Stimulated activated CD8-positive, alpha-beta memory T cell treated with anti-CD3 and anti-CD28 coated beads, Interleukin-12 subunit alpha, Interleukin-12 subunit beta, amount 100 ng/mL, for 1 hour (primary cell): ENCODE results near the gene MBP.

Experiments
- DNase-seq: peaks from one replicate; pipeline ENCODE4 v3.0.0-alpha.2; 2020; ENCODE audit warnings: low read depth

Gene MBP

DNA sequence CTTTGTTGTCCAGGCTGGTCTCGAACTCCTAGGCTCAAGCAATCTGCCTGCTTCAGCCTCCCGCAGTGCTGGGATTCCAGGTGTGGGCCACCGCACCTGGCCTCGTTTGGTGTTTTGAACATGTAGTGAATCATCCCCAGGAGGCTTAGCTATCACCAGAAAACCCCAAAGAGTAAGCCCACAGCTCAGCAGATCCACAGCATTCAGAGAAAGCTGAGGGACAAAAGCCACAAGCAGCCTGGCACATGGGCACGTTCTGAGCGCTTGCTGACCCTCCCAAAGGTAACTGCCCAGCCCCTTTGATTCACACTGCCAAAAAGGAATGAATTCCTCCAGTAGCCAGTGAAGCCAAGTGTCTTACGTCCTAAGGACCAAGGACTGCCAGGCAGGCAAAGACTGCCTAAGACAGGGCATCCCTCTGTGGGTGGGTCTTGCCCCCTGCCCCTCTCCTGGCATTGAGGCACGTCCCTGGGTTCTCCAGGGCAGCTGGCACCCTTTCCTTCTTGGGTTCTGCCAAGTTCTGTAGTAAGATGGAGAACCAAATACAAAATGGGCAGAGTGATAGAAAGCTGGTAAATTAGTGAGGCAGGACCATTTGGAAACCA, 31.7 kb downstream of the MBP start:
- no peak for DNase-seq

DNA sequence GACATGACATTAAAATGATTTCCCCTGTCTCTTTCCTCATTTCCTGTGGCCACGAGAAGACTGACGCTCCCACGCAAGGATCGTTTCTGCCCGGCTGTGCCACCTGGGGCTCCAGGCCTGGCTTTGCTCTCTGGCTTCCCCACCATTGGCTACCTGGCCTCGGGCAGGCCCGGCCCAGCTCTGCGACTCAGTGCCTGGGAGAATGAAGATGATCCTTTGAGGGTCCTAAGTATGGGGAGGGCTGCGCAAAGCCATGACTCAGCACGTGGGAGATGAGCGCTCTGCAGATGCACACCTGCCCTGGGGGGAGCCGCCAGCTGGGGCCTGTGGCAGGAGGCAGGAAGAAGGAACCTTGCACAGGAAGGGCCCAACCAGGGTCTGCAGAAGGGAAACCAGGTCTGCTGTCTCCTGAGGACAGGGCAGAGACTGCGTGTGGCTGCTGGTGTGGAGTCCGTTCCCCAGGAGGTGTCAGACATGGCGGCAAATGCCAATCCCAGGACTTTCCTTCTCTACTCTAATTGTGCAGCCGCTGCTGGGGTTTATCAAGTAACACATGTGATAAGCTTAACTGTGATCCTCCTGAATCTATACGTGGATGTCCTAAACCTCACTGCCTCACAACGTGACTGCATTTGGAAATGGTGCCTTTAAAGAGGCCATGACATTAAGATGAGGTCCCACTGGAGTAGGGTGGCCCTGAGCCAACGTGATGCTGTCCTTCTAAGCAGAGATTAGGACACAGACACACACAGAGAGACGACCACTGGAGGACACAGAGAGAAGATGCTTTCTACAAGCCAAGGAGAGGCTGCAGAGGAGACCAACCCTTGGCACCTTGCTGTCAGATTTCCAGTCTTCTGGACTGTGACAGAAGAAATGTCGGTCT, 32.9 kb downstream of the MBP start:
- DNase-seq, result no peak

DNA sequence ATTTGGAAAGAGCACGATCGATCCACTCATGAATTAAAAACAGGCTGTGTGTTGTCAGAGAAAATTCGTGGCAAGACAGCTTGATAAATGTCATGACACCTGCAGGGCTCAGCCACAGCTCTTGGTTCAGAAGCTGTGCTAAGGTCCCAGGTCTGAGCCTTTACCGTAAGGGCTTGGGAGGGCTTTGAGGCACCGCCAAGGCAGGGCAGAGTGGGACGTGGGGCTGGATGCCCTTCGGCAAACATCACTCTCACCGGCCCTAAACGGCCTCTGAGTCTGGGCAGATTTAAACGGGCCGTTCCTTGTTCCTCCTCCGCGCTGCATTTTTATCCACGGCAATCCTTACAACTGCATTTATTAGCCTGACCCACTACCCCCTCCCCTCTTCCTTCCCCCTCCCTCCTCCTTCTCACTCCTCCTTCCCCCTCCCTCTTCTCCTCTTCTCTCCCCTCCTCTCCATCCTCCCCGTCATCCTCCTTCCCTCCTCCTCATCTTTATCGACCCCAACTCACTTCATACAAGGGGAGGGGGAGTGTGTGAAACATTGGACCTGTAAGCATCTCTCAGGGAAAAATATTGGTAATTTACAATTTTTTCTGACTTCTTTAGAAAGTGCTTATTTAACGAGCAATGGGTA, 33.9 kb downstream of the MBP start:
- no peak for DNase-seq

DNA sequence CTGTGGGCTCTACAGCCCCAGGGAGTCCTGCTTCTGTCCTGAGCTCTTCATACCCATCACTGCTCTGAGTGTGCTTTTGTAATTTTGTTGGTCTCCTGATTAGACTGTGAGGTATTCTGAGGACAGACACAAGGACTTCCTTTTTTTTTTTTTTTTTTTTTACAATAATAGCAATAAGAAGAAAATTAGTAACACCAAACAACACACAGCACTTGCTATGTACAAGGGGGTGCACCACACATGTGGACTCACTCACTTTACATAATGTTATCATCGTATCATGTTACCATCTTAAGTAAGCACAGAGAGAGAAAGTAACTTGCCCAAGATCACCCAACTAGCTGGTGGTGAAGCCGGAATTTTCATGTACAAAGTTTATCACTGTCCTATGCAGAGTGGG, 34.6 kb downstream of the MBP start:
- DNase-seq, result no peak

DNA sequence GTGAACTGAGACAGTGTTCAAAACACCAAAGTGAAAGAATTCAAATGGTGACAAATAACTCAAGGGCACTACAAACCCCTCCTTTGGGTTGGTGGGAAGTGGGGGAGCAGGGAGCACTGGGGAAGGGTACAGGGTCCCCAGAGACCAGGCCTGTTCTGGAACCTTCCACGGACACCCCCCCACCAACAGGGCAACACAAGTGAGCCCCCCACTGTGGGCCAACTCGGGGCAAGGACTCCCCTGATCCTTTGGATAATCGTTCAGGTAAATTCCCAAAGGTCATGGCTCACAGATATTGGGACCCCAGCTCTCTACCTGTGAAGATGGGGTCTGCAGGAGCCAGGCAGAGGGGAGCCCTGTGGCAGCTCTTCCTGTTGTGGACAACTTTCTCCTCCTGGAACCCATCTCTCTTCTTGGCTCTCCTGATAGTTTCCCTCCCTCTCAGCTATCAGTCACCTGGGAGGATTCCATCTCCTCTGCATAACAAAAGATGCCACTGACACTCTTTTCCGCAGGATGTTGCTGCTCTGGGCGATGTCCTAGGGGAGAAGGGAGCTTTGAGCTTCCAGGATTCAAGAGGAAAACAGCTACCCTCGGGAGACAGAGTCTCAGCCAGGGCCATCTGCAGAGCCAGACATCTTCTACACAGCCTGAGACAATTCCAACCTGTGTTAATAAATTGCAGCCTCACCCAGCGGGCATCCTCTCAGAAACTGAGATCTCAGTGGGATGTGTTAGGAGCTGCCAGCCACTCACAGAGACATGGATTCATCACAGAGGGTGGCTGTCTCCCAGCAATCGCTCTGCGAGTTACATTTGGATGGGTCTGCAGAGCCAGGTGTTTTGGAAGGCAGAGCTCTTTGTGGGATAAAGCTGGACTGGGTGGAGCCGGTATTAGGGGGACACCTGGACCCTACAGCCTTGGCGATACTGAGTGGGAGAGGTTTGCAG, 35.4 kb downstream of the MBP start:
- DNase-seq, result no peak

DNA sequence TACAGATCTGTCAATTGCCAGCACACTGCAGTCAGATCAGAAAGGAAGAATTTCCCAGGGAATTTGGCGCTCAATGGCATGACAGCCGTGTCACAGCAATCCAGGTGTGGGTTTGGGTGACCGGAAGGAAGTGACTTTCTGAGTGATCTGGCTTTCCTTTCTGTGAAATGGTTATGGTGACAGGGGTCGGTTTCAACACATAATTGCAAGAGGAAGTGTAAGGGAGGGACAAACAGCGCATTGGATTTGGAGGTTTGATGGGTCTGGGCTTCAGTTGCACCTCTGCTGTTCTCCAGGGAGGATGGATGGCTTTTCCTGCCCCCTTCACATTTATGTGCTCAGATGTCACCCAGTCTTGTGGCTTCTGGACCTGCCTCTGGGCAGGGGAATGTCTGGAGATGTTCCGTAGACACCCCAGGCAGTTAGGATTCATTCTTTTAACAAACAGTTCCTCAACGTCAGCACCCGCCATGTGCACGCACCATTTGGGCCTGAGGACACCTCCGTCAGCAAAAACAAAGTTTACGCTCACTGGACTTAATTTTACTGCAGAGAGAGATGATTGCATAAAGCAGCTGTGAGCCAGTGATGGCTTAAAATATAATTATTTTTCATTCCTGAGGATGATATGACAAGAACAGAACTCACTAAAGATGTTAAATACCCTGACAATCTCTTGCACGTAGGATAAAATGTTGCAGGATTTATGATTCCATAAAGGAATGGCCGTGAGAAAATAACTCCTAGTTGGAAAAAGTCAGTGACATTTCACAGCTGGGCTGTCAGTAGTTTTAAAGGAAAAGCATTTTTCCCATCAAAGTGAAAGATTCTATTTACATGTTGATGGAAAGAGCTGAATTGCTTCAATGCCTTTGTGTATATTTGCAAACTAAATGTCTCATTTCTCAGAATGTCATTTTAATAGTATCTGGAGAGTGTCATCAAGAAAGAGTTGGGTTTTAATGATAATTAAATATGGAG, 36.9 kb downstream of the MBP start:
- no peak for DNase-seq

DNA sequence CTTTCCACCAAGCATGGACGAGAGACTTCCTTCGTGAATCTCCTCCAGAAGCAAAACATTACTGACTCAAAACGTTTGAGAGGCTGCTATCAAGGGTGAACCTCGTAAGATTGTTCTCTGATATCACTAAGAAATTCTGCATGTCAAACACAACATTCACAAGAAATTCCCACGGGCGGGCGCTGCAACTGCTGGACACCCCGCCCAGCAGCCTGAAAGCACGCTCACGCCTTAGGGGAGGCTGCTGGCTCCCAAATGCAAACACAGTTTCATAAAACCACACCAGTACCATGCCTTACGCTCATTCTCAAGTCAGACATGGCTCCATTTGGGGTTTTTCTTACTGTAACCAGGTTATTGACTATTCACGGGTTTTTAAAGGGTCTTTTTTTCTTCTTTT, 39.0 kb downstream of the MBP start:
- no peak for DNase-seq

DNA sequence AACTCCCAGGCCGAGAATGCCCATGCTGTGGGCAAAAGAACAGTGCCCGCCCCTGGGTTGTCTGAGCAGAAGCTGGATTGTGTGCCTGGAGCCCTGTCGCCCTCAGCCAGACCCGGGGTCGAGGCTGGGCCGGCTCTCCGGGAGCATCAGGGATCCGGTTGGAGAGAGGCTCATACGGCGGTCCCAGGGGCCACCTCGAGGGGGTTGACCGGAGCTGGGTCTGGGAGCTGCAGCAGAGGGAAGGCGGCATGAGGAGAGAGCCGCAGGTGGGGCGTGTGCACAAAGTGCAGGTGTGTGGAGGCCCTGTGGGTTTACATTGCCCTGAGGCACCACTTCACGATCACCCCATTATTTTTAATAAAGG, 39.5 kb downstream of the MBP start:
- DNase-seq, result no peak

DNA sequence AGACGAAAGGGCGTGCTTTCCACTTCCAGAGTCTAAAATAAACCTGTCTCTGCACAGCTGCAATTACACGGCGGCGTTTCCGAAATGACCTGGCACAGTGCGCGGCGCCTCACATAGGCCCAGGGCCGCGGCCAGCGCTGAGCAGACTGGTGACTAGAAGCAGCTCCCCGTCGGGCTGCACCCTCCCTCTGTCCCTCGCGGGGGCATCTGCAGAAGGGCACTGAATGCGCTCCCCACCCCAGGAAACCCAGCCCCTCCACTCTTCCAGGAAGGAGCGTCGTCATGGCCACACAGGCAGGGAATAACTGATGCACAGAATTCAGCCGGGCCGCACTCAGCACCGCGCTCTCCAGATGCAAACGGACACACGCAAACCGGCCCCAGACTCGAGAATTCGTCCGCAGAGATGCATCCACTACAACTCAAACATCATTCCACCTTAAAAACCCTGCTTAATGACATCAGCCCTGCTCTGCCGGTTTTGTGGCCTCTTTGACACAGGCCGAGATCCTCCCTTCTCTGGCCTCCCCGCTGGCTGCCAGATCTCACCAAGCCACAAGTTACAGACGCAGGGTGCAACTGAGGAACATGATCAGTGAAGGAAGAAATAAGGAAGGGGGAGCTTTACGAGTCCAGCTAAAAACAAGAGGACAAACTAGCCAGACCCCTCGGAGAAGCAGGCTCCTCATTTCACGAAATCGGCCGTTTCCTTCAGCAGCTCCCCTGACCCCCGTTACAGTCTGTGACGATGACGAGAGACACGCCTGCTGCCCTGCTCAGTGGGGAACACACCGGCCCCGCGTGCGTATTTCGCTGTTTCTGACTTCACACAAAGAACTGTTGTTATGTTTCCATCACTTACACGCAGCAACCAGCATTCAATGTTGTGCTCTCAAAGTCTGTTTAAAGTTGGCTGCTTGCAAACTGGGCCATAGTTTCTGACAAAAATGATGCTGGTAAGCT, 40.2 kb downstream of the MBP start:
- no peak for DNase-seq

DNA sequence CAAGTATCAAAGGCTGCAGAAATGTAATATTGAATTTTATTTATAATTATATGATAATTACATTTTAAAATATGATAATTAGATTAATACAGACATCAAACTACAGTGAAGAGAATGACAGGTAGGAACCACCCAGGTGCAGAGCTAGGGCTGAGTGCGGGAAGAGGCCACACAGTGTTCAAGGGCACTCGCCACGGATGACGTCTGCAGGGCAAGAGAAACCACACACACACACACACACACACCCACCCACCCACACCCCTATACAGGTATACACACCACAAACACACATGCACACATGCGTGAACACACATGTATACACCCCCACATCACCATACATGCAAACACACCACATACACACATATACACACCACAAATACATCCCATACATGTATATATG, 41.2 kb downstream of the MBP start:
- no peak for DNase-seq

DNA sequence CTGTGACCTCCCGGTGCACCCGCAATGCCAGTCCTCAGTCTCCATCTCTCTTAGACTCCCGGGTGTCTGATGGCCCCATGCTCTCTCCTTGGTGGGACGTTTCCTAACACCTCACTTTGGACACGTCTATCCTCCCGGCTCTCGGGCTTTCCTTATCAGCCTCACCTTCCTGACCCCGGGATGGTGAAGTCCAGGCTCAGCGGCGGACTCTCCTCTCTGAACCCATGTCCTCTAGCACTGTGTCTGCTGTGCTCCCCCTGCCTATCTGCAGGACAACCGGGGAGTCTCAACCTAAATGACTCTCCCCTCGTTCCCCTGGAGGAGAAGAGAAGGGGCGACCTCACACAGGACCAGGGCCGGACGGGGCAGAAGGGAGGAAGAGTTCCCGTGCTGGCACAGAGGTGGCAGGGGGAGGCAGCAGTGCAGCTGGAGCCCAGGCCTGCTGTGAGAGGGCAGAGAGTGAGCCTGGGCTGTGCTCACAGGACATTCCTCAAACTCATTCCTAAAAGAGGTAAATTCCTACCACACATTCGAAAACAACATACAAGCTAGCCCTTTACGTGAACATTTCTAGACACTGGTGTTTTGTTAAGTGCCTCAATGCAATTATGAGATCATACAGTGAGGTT, 41.9 kb downstream of the MBP start:
- no peak for DNase-seq

DNA sequence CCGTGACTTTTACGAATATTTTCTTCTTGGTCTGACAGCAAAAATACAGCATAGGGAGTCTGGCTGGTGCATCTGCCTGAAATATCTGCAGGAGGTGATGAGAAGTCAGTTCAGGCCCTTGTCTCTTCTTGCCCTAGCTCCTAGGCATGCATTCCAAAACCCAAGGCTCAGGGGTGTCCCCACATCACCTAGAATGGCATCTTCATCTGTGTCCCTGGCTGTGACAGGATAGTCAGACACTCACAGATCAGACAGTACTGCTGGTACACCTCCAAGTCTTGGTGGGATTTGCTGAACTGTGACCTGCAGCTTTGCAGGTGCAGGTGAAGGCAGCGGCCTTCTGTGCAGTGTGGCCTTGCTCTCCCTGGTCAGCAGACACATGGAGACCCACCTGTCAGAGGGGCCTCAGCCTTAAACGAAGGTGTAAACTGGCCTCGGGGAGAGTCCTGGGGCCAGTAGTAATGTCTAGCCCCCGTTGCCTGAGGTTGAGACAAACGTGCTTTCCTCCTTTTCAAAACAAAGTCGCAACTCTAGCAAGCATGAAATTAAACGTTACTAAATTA, 42.8 kb downstream of the MBP start:
- DNase-seq, result no peak

DNA sequence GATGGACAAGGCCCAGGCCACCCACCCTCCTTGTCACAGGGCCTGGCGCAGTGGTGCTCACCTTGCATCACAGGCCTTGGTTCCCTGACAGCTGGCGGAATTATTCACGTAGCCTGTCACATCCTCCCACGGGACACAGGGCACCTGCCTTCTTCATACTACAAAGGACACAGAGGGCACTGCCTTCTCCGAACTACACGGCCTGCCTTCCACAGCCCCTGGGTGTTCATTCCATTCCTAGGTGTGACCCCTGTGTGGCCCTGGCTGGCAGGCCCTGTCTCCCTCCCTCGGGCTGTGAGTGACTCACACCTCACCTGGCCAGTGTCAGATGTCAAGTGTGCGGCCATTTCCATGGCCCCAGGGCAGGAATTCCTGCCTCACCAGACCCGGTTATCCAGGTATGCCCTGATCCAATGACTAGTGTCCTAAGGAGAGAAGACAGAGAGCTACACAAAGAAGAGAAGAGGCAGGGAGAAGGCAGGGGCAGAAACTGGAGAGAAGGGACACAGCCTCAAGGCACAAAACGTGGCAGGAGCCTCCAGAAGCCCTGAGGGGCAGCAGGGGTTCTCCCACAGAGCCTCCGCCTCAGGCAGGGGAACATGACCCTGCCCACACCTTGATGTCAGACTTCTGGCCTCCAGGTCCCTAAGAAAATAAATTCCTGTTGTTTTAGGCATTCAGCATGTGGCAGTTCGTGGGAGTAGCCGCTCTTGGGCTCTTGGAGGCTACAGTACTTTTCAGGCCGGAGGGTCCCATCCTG, 43.4 kb downstream of the MBP start:
- no peak for DNase-seq

DNA sequence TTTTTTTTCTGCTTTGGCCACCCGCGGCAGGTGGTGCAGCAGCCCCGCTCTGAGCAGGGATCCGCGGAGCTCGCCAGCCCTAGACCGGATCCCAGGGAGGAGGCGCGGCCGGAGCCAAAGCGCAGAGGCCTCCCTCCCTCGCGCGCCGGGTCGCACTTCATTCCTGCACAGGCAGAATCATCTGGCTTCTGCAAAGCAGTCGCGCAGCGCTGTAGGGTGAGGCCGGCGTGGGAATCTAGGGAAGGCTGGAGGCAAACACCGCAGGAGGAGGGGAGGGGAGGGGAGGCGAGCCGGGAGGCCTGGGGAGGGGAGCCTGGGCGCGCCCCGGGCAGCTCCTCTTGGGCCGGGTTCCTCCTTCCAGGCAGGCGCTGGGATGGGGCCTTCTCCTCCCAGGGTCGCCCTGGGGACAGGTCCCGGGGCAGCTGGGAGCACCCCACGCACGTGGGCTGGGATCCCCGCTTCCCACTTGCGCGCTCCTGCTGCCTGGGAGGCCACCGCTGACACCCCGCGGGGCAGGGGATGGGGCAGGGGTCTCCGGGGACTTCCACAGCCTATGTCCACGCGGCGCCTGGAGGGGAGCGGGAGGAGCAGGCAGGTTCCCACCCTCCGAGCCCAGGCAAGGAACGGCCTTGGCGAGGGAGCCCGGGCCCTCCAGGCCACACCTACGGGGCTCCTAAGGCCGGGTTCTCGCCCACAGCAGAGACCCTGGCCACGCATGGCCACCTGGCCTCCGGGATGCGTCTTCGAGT, 45.0 kb downstream of the MBP start:
- no peak for DNase-seq

DNA sequence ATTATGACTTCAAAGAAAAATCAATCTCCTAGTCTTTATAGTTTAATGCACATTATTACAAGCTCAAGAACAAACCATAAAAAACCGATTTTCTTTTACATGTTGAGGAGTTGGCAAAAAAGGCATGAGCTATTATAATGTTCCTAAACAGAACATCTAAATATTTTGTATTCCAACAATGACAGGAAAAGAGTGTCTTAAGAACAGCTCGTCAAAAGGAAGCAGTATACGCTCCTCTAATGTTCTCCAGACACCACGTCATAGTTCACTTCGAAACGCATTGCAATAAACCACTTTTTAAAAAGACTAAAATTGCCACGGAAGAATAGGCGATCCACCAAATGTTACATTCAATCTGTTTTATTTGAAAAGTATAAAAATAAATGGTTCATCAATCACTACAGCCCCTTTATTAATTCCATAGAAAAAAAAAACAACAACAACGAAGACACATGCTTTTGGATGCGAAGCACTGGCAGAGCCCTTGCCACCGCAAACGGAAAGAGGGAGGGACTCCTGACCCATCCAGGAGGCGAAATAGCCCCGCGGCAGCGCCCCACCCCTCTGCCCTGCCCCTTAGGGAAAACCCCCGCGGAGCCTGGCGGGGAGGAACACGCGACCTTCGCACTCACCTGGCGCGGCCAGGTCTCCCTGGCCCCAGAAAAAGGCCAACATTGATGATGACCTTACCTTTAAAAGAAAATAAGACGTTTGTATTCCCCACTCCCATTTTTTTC, 45.8 kb downstream of the MBP start:
- no peak for DNase-seq

DNA sequence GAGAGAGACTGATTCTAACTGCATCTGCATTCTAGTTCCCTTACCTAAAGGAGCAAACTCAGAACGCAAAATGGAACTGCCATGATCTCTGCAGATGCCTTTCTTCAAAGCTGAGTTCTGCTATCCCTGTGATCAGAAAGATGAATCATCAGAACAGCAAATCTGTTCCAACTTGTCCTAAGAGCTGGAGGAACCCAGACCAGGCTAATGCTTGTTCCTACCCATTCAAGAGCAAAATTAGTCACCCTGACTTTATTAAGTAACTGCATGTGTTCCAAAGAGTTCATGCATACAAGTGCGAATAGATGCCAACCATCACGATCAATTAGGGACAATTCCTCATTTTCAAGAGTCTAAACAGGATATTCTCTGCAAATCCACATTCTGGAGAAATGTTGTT, 46.5 kb downstream of the MBP start:
- no peak for DNase-seq

DNA sequence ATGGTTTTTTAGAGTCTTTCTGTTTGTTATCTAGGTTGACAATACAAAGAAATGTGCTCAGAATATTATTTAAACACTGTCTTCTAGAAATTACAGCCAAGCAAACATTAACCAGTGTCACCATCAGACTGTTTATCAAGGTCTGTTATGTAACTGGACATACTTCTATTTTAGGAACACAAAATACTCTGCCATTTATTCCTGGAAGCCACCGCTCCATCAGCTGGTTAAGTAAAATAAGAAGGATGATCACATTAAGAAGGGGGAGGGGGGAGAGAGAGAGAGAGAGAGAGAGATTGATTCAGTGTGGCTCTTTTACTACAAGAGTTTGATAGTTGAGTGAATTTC, 47.9 kb downstream of the MBP start:
- DNase-seq, result no peak
